PC-9 (cell line): ENCODE measurements around the gene WBP1.

Source experiments
- EZH2 ChIP-seq: fragments of 200-600 bp; sonication (generic); IDR thresholded peaks from 2 replicates; pipeline ENCODE4 v1.8.0; 2017; ENCODE audit warnings: antibody characterized with exemption, low read depth
- TF ChIP-seq, protein P1 (sequence below): fragments of 200-600 bp; sonication (generic); conservative IDR thresholded peaks from 2 replicates; pipeline ENCODE4 v1.6.1; 2017; ENCODE audit warnings: mixed run types, antibody characterized with exemption, mild to moderate bottlenecking, moderate library complexity

DNA sequence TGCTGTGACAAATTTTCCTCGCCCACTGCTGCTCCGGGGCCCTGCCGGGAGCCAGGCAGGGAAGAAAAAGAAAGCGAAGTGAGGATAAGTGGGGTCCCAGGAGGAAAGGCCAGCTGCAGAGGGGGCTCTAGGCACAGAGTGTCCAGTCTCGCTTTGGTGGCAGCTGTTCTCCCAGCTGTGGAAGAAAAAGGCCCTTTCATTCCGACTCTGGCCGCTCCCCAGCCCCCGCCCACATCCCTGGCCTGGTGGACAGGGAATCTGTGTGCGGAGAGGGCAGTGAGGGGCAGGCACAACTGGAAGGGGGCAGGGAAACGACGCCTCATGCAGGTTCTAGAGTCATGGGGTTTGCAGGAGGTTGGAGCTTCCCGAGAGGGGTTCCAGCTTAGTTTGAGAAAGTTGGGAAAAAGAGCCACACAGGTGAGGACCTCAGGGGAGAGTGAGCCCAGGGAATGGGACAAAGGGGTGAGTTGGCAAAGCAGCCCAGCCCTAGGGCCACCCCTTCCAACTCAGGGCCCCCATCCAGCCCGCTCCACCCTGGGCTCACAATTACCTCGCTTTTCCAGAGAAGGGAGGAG is 18.3 kb upstream of the WBP1 start:
- TF ChIP-seq, protein P1, sequence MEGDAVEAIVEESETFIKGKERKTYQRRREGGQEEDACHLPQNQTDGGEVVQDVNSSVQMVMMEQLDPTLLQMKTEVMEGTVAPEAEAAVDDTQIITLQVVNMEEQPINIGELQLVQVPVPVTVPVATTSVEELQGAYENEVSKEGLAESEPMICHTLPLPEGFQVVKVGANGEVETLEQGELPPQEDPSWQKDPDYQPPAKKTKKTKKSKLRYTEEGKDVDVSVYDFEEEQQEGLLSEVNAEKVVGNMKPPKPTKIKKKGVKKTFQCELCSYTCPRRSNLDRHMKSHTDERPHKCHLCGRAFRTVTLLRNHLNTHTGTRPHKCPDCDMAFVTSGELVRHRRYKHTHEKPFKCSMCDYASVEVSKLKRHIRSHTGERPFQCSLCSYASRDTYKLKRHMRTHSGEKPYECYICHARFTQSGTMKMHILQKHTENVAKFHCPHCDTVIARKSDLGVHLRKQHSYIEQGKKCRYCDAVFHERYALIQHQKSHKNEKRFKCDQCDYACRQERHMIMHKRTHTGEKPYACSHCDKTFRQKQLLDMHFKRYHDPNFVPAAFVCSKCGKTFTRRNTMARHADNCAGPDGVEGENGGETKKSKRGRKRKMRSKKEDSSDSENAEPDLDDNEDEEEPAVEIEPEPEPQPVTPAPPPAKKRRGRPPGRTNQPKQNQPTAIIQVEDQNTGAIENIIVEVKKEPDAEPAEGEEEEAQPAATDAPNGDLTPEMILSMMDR = no peak
- no peak for TF ChIP-seq EZH2
